K562 (cell line): ENCODE data around the gene GDNF.

Source experiments
- CHCHD3 ChIP-seq: fragments of 250-450 bp; sonication (Bioruptor Pico); IDR thresholded peaks from 2 replicates; pipeline ENCODE4 v2.1.2; 2022; ENCODE audit warnings: mild to moderate bottlenecking
- HDGF ChIP-seq: fragments of 450-650 bp; IDR thresholded peaks from 2 replicates; pipeline ENCODE4 v1.6.1; 2016
- JUNB ChIP-seq: fragments of 450-650 bp; formaldehyde crosslinking; conservative IDR thresholded peaks from 2 replicates; pipeline ENCODE4 v1.4.0; 2020; ENCODE audit warnings: mild to moderate bottlenecking
- MTA1 ChIP-seq: fragments of 450-650 bp; IDR thresholded peaks from 2 replicates; pipeline ENCODE4 v1.6.1; 2017; ENCODE audit warnings: borderline replicate concordance
- TRIM28 ChIP-seq: fragments of 450-650 bp; IDR thresholded peaks from 2 replicates; pipeline ENCODE4 v1.6.1; 2017
- VEZF1 ChIP-seq: fragments of 200-800 bp; sonication (Bioruptor generic); IDR thresholded peaks from 2 replicates; pipeline ENCODE4 v1.6.1; 2017; ENCODE audit warnings: missing genetic modification characterization, missing compliant biosample characterization
- ZC3H8 ChIP-seq: fragments of 450-650 bp; IDR thresholded peaks from 2 replicates; pipeline ENCODE4 v1.6.1; 2017
- ZNF133 ChIP-seq: fragments of 250-450 bp; sonication (Bioruptor Pico); IDR thresholded peaks from 2 replicates; pipeline ENCODE4 v1.4.0; 2020; ENCODE audit warnings: mild to moderate bottlenecking
- ZNF282 ChIP-seq: sonication (generic); formaldehyde crosslinking; IDR thresholded peaks from 2 replicates; pipeline ENCODE4 v1.8.1; 2023; ENCODE audit warnings: missing genetic modification reagents
- TF ChIP-seq, protein P1 (sequence below), 3 experiments: IDR thresholded peaks in 2 of 3; conservative IDR thresholded peaks in 1 of 3; 2 replicates each; pipeline ENCODE4 v1.5.1; 2011 to 2012; ENCODE audit warnings: low read length in 3 of 3, mild to moderate bottlenecking in 3 of 3, control low read depth in 2 of 3, improper control_type of control experiment in 1 of 3, inconsistent platforms in 1 of 3, low read depth in 1 of 3, mixed read lengths in 1 of 3, moderate library complexity in 1 of 3; ENCODE audit not compliant: insufficient read depth in 2 of 3
- TF ChIP-seq, protein P2 (sequence below): fragments of 450-650 bp; IDR thresholded peaks from 2 replicates; pipeline ENCODE4 v1.6.1; 2016

- TF ChIP-seq JUNB (CRISPR knock-in tag) = no peak
- TF ChIP-seq MTA1 = no peak
- TF ChIP-seq, protein P1, sequence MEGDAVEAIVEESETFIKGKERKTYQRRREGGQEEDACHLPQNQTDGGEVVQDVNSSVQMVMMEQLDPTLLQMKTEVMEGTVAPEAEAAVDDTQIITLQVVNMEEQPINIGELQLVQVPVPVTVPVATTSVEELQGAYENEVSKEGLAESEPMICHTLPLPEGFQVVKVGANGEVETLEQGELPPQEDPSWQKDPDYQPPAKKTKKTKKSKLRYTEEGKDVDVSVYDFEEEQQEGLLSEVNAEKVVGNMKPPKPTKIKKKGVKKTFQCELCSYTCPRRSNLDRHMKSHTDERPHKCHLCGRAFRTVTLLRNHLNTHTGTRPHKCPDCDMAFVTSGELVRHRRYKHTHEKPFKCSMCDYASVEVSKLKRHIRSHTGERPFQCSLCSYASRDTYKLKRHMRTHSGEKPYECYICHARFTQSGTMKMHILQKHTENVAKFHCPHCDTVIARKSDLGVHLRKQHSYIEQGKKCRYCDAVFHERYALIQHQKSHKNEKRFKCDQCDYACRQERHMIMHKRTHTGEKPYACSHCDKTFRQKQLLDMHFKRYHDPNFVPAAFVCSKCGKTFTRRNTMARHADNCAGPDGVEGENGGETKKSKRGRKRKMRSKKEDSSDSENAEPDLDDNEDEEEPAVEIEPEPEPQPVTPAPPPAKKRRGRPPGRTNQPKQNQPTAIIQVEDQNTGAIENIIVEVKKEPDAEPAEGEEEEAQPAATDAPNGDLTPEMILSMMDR (IDR thresholded peaks at IDR 0.05 in 2 of 3, conservative IDR thresholded peaks at IDR 0.05 in 1 of 3; ENCODE audit: insufficient read depth in 2 of 3, low read depth in 1 of 3, low read length in 3 of 3) = no peak
- no peak for TF ChIP-seq ZC3H8
- no peak for TF ChIP-seq TRIM28
- no peak for TF ChIP-seq CHCHD3 (CRISPR knock-in tag)
- TF ChIP-seq, protein P2, sequence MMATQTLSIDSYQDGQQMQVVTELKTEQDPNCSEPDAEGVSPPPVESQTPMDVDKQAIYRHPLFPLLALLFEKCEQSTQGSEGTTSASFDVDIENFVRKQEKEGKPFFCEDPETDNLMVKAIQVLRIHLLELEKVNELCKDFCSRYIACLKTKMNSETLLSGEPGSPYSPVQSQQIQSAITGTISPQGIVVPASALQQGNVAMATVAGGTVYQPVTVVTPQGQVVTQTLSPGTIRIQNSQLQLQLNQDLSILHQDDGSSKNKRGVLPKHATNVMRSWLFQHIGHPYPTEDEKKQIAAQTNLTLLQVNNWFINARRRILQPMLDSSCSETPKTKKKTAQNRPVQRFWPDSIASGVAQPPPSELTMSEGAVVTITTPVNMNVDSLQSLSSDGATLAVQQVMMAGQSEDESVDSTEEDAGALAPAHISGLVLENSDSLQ = no peak
- no peak for TF ChIP-seq VEZF1 (CRISPR knock-in tag)
- no peak for TF ChIP-seq ZNF282
- TF ChIP-seq HDGF = no peak
- no peak for TF ChIP-seq ZNF133
Observed at GRCh38 chr5:37869216-37869615, 29.4 kb upstream of the GDNF start.
